GM12891 (cell line): ENCODE data around the gene TULP1.

Source experiments
- PAX5 ChIP-seq: IDR thresholded peaks from 2 replicates; pipeline ENCODE4 v1.6.1; 2011; ENCODE audit warnings: low read length, moderate library complexity, mild to moderate bottlenecking; ENCODE audit not compliant: insufficient read depth, severe bottlenecking
- POLR2A ChIP-seq: IDR thresholded peaks from 2 replicates; pipeline ENCODE4 v1.6.1; 2011; ENCODE audit warnings: low read depth, low read length, control low read depth
- POLR2AphosphoS5 ChIP-seq: IDR thresholded peaks from 2 replicates; pipeline ENCODE4 v1.6.1; 2011; ENCODE audit warnings: low read depth, low read length, control low read depth
- POU2F2 ChIP-seq: IDR thresholded peaks from 2 replicates; pipeline ENCODE4 v1.6.1; 2011; ENCODE audit warnings: low read depth, mild to moderate bottlenecking, control low read depth, low read length, moderate library complexity
- SPI1 ChIP-seq: IDR thresholded peaks from 2 replicates; pipeline ENCODE4 v1.6.1; 2011; ENCODE audit warnings: low read depth, low read length, control low read depth
- TAF1 ChIP-seq: IDR thresholded peaks from 2 replicates; pipeline ENCODE4 v1.6.1; 2011; ENCODE audit warnings: low read depth, low read length, control low read depth

GRCh38 chr6:35512740-35513139, at the start of gene TULP1:
- no peak for TF ChIP-seq POLR2A
- TF ChIP-seq POLR2AphosphoS5 = no peak
- TF ChIP-seq TAF1 = no peak
- TF ChIP-seq PAX5 = no peak
- no peak for TF ChIP-seq SPI1
- TF ChIP-seq POU2F2 = no peak
